HG03108 (cell line): ENCODE data around the gene THADA.
A peak's percentile ranks its signal among the peaks of the same experiment; 100 is the strongest.

Experiments
- ATAC-seq: cut with Tn5 transposase; IDR thresholded peaks from one replicate; pipeline ENCODE4 v1.9.1; 2021; ENCODE audit warnings: moderate library complexity; ENCODE audit not compliant: unreplicated experiment

THADA gene

GRCh38 chr2:43469713-43470112 lies 126.1 kb downstream of the THADA start:
- no peak for ATAC-seq

- ATAC-seq = no peak
These were observed 126.7 kb downstream of the THADA start for GRCh38 chr2:43469094-43469493.

GRCh38 chr2:43467891-43468290 lies 127.9 kb downstream of the THADA start:
- ATAC-seq = no peak

- ATAC-seq = no peak
These were observed 130.6 kb downstream of the THADA start for GRCh38 chr2:43465234-43465633.

- ATAC-seq = no peak
These were observed 131.2 kb downstream of the THADA start for GRCh38 chr2:43464590-43464989.

GRCh38 chr2:43462866-43463641 lies 132.8 kb downstream of the THADA start:
- ATAC-seq = no peak

GRCh38 chr2:43461453-43462073 lies 134.3 kb downstream of the THADA start:
- peak; percentile 81 for ATAC-seq

GRCh38 chr2:43460611-43461365 lies 135.1 kb downstream of the THADA start:
- ATAC-seq = no peak

- ATAC-seq = no peak
These were observed 135.7 kb downstream of the THADA start for GRCh38 chr2:43460174-43460546.

- ATAC-seq = no peak
These were observed 136.2 kb downstream of the THADA start for GRCh38 chr2:43459446-43460173.

GRCh38 chr2:43458014-43458628 lies 137.7 kb downstream of the THADA start:
- no peak for ATAC-seq

GRCh38 chr2:43455731-43456642 lies 139.9 kb downstream of the THADA start:
- peak; percentile 50 for ATAC-seq

- ATAC-seq = no peak
These were observed 140.5 kb downstream of the THADA start for GRCh38 chr2:43455296-43455695.

GRCh38 chr2:43454791-43455190 lies 141.0 kb downstream of the THADA start:
- ATAC-seq = no peak

- no peak for ATAC-seq
These were observed 142.4 kb downstream of the THADA start for GRCh38 chr2:43453179-43454170.

GRCh38 chr2:43452318-43452731 lies 143.5 kb downstream of the THADA start:
- no peak for ATAC-seq

GRCh38 chr2:43450617-43451016 lies 145.2 kb downstream of the THADA start:
- no peak for ATAC-seq

GRCh38 chr2:43448822-43449110 lies 147.1 kb downstream of the THADA start:
- no peak for ATAC-seq
